ENCODE measurements around the gene SPI1.

Gene SPI1

GRCh38 chr11:47355283-47356128 is 22.8 kb downstream of the SPI1 start:
- Histone ChIP-seq H3K4me3 (ENCODE audit: low read length) (no peak overlapping the region), H3K4me1 (ENCODE audit: insufficient read depth, low read length) (no peaks in the 10 kb centered on the region), H3K9me3 (ENCODE audit: low read length) (no peaks in the 10 kb centered on the region), H3K27me3 (ENCODE audit: insufficient read depth, low read length) (no peaks in the 10 kb centered on the region), H3K36me3 (ENCODE audit: insufficient read depth, low read length) (no peaks in the 10 kb centered on the region), H2AFZ (ENCODE audit: low read depth, low read length) (no peak overlapping the region)

- Histone ChIP-seq H3K27me3 (ENCODE audit: insufficient read depth, low read length) (no peaks in the 10 kb centered on the region), H3K36me3 (ENCODE audit: insufficient read depth, low read length) (no peaks in the 10 kb centered on the region), H3K4me3 (ENCODE audit: low read length) (no peak overlapping the region), H2AFZ (ENCODE audit: low read depth, low read length) (no peak overlapping the region), H3K9me3 (ENCODE audit: low read length) (no peaks in the 10 kb centered on the region), H3K4me1 (ENCODE audit: insufficient read depth, low read length) (no peaks in the 10 kb centered on the region)
These were observed 23.4 kb downstream of the SPI1 start for GRCh38 chr11:47354913-47355282.

GRCh38 chr11:47353978-47354774 is 24.2 kb downstream of the SPI1 start:
- H3K4me3 ChIP-seq (ENCODE audit: low read length), result no peak overlapping the region
- H3K27me3 ChIP-seq (ENCODE audit: insufficient read depth, low read length), result no peaks in the 10 kb centered on the region
- H2AFZ ChIP-seq (ENCODE audit: low read depth, low read length), result no peak overlapping the region
- no peaks in the 10 kb centered on the region for H3K4me1 ChIP-seq (ENCODE audit: insufficient read depth, low read length)
- H3K9me3 ChIP-seq (ENCODE audit: low read length), result no peaks in the 10 kb centered on the region
- no peaks in the 10 kb centered on the region for H3K36me3 ChIP-seq (ENCODE audit: insufficient read depth, low read length)

GRCh38 chr11:47352556-47352955 is 25.8 kb downstream of the SPI1 start, which contains the start of gene MYBPC3:
MYBPC3 (minus strand) TSS chr11:47352702; CDS start chr11:47352647, 55 bp downstream.
- no peak within 1 kb of the TSS for H3K4me3 ChIP-seq (ENCODE audit: low read length)
- no peaks in the 10 kb centered on the region for H3K9me3 ChIP-seq (ENCODE audit: low read length)
- no peaks in the 10 kb centered on the region for H3K36me3 ChIP-seq (ENCODE audit: insufficient read depth, low read length)
- H3K4me1 ChIP-seq (ENCODE audit: insufficient read depth, low read length), result no peaks in the 10 kb centered on the region
- no peak within 1 kb of the TSS for H2AFZ ChIP-seq (ENCODE audit: low read depth, low read length)
- no peaks in the 10 kb centered on the region for H3K27me3 ChIP-seq (ENCODE audit: insufficient read depth, low read length)

- H3K36me3 ChIP-seq (ENCODE audit: insufficient read depth, low read length), result no peaks in the 10 kb centered on the region
- no peaks in the 10 kb centered on the region for H3K9me3 ChIP-seq (ENCODE audit: low read length)
- peaks cover 2% of the 10 kb centered on the region for H3K27me3 ChIP-seq (ENCODE audit: insufficient read depth, low read length)
- no peaks in the 10 kb centered on the region for H3K4me1 ChIP-seq (ENCODE audit: insufficient read depth, low read length)
- no peak overlapping the region for H3K4me3 ChIP-seq (ENCODE audit: low read length)
- no peak overlapping the region for H2AFZ ChIP-seq (ENCODE audit: low read depth, low read length)
These were observed 26.9 kb downstream of the SPI1 start for GRCh38 chr11:47351156-47352126.

GRCh38 chr11:47350315-47350714 is 28.0 kb downstream of the SPI1 start:
- no peak overlapping the region for H3K4me3 ChIP-seq (ENCODE audit: low read length)
- H3K9me3 ChIP-seq (ENCODE audit: low read length), result no peaks in the 10 kb centered on the region
- H3K4me1 ChIP-seq (ENCODE audit: insufficient read depth, low read length), result no peaks in the 10 kb centered on the region
- no peak overlapping the region for H2AFZ ChIP-seq (ENCODE audit: low read depth, low read length)
- peaks cover 5% of the 10 kb centered on the region for H3K27me3 ChIP-seq (ENCODE audit: insufficient read depth, low read length)
- no peaks in the 10 kb centered on the region for H3K36me3 ChIP-seq (ENCODE audit: insufficient read depth, low read length)

- Histone ChIP-seq H3K4me3 (ENCODE audit: low read length) (no peak overlapping the region), H3K4me1 (ENCODE audit: insufficient read depth, low read length) (peaks cover 3% of the 10 kb centered on the region), H3K9me3 (ENCODE audit: low read length) (no peaks in the 10 kb centered on the region), H2AFZ (ENCODE audit: low read depth, low read length) (no peak overlapping the region), H3K36me3 (ENCODE audit: insufficient read depth, low read length) (no peaks in the 10 kb centered on the region), H3K27me3 (ENCODE audit: insufficient read depth, low read length) (peaks cover 5% of the 10 kb centered on the region)
These were observed 28.7 kb downstream of the SPI1 start for GRCh38 chr11:47349521-47350095.

GRCh38 chr11:47348859-47349258 is 29.5 kb downstream of the SPI1 start:
- H3K36me3 ChIP-seq (ENCODE audit: insufficient read depth, low read length), result no peaks in the 10 kb centered on the region
- peaks cover 5% of the 10 kb centered on the region for H3K27me3 ChIP-seq (ENCODE audit: insufficient read depth, low read length)
- no peak overlapping the region for H3K4me3 ChIP-seq (ENCODE audit: low read length)
- H3K9me3 ChIP-seq (ENCODE audit: low read length), result no peaks in the 10 kb centered on the region
- peaks cover 3% of the 10 kb centered on the region for H3K4me1 ChIP-seq (ENCODE audit: insufficient read depth, low read length)
- H2AFZ ChIP-seq (ENCODE audit: low read depth, low read length), result no peak overlapping the region

- no peaks in the 10 kb centered on the region for H3K36me3 ChIP-seq (ENCODE audit: insufficient read depth, low read length)
- H2AFZ ChIP-seq (ENCODE audit: low read depth, low read length), result no peak overlapping the region
- H3K4me3 ChIP-seq (ENCODE audit: low read length), result no peak overlapping the region
- peaks cover 5% of the 10 kb centered on the region for H3K27me3 ChIP-seq (ENCODE audit: insufficient read depth, low read length)
- H3K9me3 ChIP-seq (ENCODE audit: low read length), result no peaks in the 10 kb centered on the region
- peaks cover 3% of the 10 kb centered on the region for H3K4me1 ChIP-seq (ENCODE audit: insufficient read depth, low read length)
These were observed 30.1 kb downstream of the SPI1 start for GRCh38 chr11:47348131-47348802.

GRCh38 chr11:47347137-47347536 is 31.2 kb downstream of the SPI1 start:
- no peak overlapping the region for H2AFZ ChIP-seq (ENCODE audit: low read depth, low read length)
- H3K27me3 ChIP-seq (ENCODE audit: insufficient read depth, low read length), result peaks cover 5% of the 10 kb centered on the region
- H3K9me3 ChIP-seq (ENCODE audit: low read length), result no peaks in the 10 kb centered on the region
- H3K4me1 ChIP-seq (ENCODE audit: insufficient read depth, low read length), result peaks cover 3% of the 10 kb centered on the region
- no peaks in the 10 kb centered on the region for H3K36me3 ChIP-seq (ENCODE audit: insufficient read depth, low read length)
- H3K4me3 ChIP-seq (ENCODE audit: low read length), result no peak overlapping the region

- no peak overlapping the region for H2AFZ ChIP-seq (ENCODE audit: low read depth, low read length)
- H3K4me3 ChIP-seq (ENCODE audit: low read length), result no peak overlapping the region
- peaks cover 5% of the 10 kb centered on the region for H3K27me3 ChIP-seq (ENCODE audit: insufficient read depth, low read length)
- H3K4me1 ChIP-seq (ENCODE audit: insufficient read depth, low read length), result peaks cover 9% of the 10 kb centered on the region
- no peaks in the 10 kb centered on the region for H3K9me3 ChIP-seq (ENCODE audit: low read length)
- H3K36me3 ChIP-seq (ENCODE audit: insufficient read depth, low read length), result no peaks in the 10 kb centered on the region
These were observed 32.3 kb downstream of the SPI1 start for GRCh38 chr11:47345890-47346563.
